SK-N-SH treated with all-trans-retinoic acid at 6 μM for 48 hours (cell line): ENCODE results near the gene CLPSL1.
"Not testable (repeated sequence)": the region's sequence is repeated elsewhere in the genome, so short reads cannot be mapped to it uniquely, and the experiment has no call there.

Source experiments
- ATAC-seq: fragments of 200-7000 bp; cut with Tn5 transposase; 3 replicates; pipeline ENCODE4 v1.9.1; 2020; ENCODE audit warnings: mild to moderate bottlenecking, moderate library complexity
- ARNTL ChIP-seq: fragments of 450-650 bp; formaldehyde crosslinking; IDR thresholded peaks from 2 replicates; pipeline ENCODE4 v1.5.0; 2020; ENCODE audit warnings: low read depth, mild to moderate bottlenecking, moderate library complexity, borderline replicate concordance
- BACH2 ChIP-seq: fragments of 250-450 bp; sonication (Bioruptor Pico); IDR thresholded peaks from 2 replicates; pipeline ENCODE4 v1.9.0; 2021; ENCODE audit warnings: mild to moderate bottlenecking, borderline replicate concordance
- ESRRG ChIP-seq: fragments of 250-450 bp; sonication (Bioruptor Pico); IDR thresholded peaks from 2 replicates; pipeline ENCODE4 v1.6.1; 2021; ENCODE audit warnings: mild to moderate bottlenecking
- GLIS3 ChIP-seq: fragments of 250-450 bp; sonication (Bioruptor Pico); IDR thresholded peaks from 2 replicates; pipeline ENCODE4 v1.5.0; 2020; ENCODE audit warnings: mild to moderate bottlenecking, moderate library complexity
- ISL1 ChIP-seq: fragments of 250-450 bp; sonication (Bioruptor Pico); IDR thresholded peaks from 2 replicates; pipeline ENCODE4 v2.1.2; 2022; ENCODE audit warnings: mild to moderate bottlenecking, moderate library complexity
- OSR1 ChIP-seq: fragments of 250-450 bp; sonication (Bioruptor Pico); IDR thresholded peaks from 2 replicates; pipeline ENCODE4 v1.8.0; 2022; ENCODE audit warnings: moderate library complexity, mild to moderate bottlenecking, inconsistent platforms
- PPARA ChIP-seq: fragments of 250-450 bp; sonication (Bioruptor Pico); IDR thresholded peaks from 2 replicates; pipeline ENCODE4 v1.5.0; 2020; ENCODE audit warnings: mild to moderate bottlenecking, borderline replicate concordance
- RARB ChIP-seq: fragments of 250-450 bp; sonication (Bioruptor Pico); IDR thresholded peaks from 2 replicates; pipeline ENCODE4 v1.8.0; 2021; ENCODE audit warnings: mild to moderate bottlenecking, moderate library complexity
- SNAI2 ChIP-seq: fragments of 250-450 bp; sonication (Bioruptor Pico); IDR thresholded peaks from 2 replicates; pipeline ENCODE4 v1.5.0; 2020; ENCODE audit warnings: mild to moderate bottlenecking, moderate library complexity
- TCF4 ChIP-seq: fragments of 250-450 bp; sonication (Bioruptor Pico); IDR thresholded peaks from 2 replicates; pipeline ENCODE4 v1.8.0; 2021; ENCODE audit warnings: mild to moderate bottlenecking, moderate library complexity, borderline replicate concordance
- TOX ChIP-seq: fragments of 250-450 bp; sonication (Bioruptor Pico); IDR thresholded peaks from 2 replicates; pipeline ENCODE4 v1.8.0; 2021; ENCODE audit warnings: mild to moderate bottlenecking, moderate library complexity, borderline replicate concordance
- ZC3H10 ChIP-seq: fragments of 250-450 bp; sonication (Bioruptor Pico); IDR thresholded peaks from 2 replicates; pipeline ENCODE4 v1.5.1; 2021; ENCODE audit warnings: mild to moderate bottlenecking, moderate library complexity
- ZFP3 ChIP-seq: fragments of 250-450 bp; sonication (Bioruptor Pico); IDR thresholded peaks from 2 replicates; pipeline ENCODE4 v1.5.0; 2020; ENCODE audit warnings: mild to moderate bottlenecking, moderate library complexity
- ZFP30 ChIP-seq: fragments of 450-650 bp; formaldehyde crosslinking; IDR thresholded peaks from 2 replicates; pipeline ENCODE4 v1.5.0; 2022; ENCODE audit warnings: mild to moderate bottlenecking, moderate library complexity
- ZNF565 ChIP-seq: fragments of 450-650 bp; formaldehyde crosslinking; conservative IDR thresholded peaks from 2 replicates; pipeline ENCODE4 v1.5.0; 2020; ENCODE audit warnings: low read depth, mild to moderate bottlenecking, moderate library complexity
- ZNF8 ChIP-seq: fragments of 450-650 bp; formaldehyde crosslinking; IDR thresholded peaks from 2 replicates; pipeline ENCODE4 v1.5.0; 2020; ENCODE audit warnings: mild to moderate bottlenecking, moderate library complexity
- TF ChIP-seq, protein P1 (sequence below): fragments of 250-450 bp; sonication (Bioruptor Pico); IDR thresholded peaks from 2 replicates; pipeline ENCODE4 v1.8.0; 2021; ENCODE audit warnings: low read depth, mild to moderate bottlenecking, moderate library complexity, borderline replicate concordance
- TF ChIP-seq, protein P2 (sequence below): fragments of 250-450 bp; sonication (Bioruptor Pico); IDR thresholded peaks from 2 replicates; pipeline ENCODE4 v1.5.0; 2020; ENCODE audit warnings: mild to moderate bottlenecking, moderate library complexity
- TF ChIP-seq, protein P3 (sequence below): fragments of 250-450 bp; sonication (Bioruptor Pico); IDR thresholded peaks from 2 replicates; pipeline ENCODE4 v1.5.1; 2020; ENCODE audit warnings: low read depth, mild to moderate bottlenecking, moderate library complexity
- TF ChIP-seq, protein P4 (sequence below): fragments of 250-450 bp; sonication (Bioruptor Pico); IDR thresholded peaks from 2 replicates; pipeline ENCODE4 v1.8.0; 2020; ENCODE audit warnings: mild to moderate bottlenecking, moderate library complexity, borderline replicate concordance
- TF ChIP-seq, protein P5 (sequence below): fragments of 250-450 bp; sonication (Bioruptor Pico); IDR thresholded peaks from 2 replicates; pipeline ENCODE4 v1.5.1; 2021; ENCODE audit warnings: mild to moderate bottlenecking, moderate library complexity

CLPSL1 gene

DNA sequence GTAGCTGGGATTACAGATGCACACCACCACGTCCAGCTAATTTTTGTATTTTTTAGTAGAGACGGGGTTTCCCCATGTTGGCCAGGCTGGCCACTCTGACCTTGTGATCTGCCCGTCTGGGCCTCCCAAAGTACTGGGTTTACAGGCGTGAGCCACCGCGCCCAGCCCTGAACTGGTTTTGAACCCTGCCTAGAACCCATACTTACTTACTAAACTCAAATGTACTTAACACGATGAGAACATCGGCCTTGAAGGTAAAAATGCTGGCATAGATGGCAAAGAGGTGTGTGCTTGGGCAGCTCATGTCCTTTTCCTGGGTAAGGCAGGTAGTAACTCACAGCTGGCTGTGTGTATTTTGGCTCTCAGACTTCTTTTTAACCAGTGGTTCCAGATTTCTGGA lies 47.2 kb upstream of the CLPSL1 start (continued):
- TF ChIP-seq, protein P1, sequence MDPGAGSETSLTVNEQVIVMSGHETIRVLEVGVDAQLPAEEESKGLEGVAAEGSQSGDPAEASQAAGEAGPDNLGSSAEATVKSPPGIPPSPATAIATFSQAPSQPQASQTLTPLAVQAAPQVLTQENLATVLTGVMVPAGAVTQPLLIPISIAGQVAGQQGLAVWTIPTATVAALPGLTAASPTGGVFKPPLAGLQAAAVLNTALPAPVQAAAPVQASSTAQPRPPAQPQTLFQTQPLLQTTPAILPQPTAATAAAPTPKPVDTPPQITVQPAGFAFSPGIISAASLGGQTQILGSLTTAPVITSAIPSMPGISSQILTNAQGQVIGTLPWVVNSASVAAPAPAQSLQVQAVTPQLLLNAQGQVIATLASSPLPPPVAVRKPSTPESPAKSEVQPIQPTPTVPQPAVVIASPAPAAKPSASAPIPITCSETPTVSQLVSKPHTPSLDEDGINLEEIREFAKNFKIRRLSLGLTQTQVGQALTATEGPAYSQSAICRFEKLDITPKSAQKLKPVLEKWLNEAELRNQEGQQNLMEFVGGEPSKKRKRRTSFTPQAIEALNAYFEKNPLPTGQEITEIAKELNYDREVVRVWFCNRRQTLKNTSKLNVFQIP: no peak
- TF ChIP-seq GLIS3 (CRISPR knock-in tag) (no peak), SNAI2 (no peak), RARB (CRISPR knock-in tag) (no peak), ARNTL (CRISPR knock-in tag) (no peak)

DNA sequence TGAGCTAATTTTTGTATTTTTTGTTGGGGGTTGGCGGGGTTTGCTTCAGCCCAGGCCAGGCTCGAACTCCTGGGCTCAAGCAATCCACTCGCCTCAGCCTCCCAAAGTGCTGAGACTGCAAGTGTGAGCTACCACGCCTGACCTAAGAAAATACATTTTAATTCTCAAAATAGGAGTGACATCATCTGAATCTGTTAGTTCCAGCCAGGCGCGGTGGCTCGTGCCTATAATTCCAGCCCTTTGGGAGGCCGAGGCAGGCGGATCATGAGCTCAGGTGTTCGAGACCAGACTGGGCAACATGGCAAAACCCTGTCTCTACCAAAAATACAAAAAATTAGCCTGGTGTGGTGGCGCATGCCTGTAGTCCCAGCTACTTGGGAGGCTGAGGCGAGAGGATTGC lies 46.5 kb upstream of the CLPSL1 start:
- not testable (repeated sequence) for ATAC-seq

DNA sequence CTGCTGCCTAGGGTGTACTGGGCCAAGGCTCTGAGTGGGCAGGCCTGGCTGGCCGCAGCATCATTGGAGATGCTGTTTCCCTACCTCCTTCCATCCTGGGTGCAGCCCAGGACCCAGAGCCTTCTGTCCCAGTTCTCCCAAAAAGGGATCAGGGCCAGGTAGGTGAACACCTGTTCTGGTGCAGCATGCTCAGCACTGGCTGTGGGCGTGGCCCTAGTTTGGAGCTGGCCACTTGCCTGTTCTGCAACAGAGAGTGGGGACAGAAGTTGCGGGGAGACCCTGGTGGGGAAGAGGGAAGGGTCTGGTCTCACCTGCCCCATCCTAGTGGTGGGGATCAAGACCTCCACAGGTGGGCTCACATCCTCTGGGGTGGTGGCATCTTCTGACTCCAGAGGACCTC lies 45.4 kb upstream of the CLPSL1 start:
- TF ChIP-seq ZFP30 (CRISPR knock-in tag) (no peak), BACH2 (no peak), ZNF565 (CRISPR knock-in tag) (no peak), OSR1 (CRISPR knock-in tag) (no peak), ZNF8 (CRISPR knock-in tag) (no peak), PPARA (CRISPR knock-in tag) (no peak), ESRRG (CRISPR knock-in tag) (no peak), ZFP3 (CRISPR knock-in tag) (no peak), RARB (CRISPR knock-in tag) (no peak), TOX (no peak), ARNTL (CRISPR knock-in tag) (no peak), ZC3H10 (CRISPR knock-in tag) (no peak), ISL1 (CRISPR knock-in tag) (no peak), TCF4 (CRISPR knock-in tag) (no peak)
- TF ChIP-seq, protein P2, sequence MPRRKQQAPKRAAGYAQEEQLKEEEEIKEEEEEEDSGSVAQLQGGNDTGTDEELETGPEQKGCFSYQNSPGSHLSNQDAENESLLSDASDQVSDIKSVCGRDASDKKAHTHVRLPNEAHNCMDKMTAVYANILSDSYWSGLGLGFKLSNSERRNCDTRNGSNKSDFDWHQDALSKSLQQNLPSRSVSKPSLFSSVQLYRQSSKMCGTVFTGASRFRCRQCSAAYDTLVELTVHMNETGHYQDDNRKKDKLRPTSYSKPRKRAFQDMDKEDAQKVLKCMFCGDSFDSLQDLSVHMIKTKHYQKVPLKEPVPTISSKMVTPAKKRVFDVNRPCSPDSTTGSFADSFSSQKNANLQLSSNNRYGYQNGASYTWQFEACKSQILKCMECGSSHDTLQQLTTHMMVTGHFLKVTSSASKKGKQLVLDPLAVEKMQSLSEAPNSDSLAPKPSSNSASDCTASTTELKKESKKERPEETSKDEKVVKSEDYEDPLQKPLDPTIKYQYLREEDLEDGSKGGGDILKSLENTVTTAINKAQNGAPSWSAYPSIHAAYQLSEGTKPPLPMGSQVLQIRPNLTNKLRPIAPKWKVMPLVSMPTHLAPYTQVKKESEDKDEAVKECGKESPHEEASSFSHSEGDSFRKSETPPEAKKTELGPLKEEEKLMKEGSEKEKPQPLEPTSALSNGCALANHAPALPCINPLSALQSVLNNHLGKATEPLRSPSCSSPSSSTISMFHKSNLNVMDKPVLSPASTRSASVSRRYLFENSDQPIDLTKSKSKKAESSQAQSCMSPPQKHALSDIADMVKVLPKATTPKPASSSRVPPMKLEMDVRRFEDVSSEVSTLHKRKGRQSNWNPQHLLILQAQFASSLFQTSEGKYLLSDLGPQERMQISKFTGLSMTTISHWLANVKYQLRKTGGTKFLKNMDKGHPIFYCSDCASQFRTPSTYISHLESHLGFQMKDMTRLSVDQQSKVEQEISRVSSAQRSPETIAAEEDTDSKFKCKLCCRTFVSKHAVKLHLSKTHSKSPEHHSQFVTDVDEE (CRISPR knock-in tag): no peak
- TF ChIP-seq, protein P3, sequence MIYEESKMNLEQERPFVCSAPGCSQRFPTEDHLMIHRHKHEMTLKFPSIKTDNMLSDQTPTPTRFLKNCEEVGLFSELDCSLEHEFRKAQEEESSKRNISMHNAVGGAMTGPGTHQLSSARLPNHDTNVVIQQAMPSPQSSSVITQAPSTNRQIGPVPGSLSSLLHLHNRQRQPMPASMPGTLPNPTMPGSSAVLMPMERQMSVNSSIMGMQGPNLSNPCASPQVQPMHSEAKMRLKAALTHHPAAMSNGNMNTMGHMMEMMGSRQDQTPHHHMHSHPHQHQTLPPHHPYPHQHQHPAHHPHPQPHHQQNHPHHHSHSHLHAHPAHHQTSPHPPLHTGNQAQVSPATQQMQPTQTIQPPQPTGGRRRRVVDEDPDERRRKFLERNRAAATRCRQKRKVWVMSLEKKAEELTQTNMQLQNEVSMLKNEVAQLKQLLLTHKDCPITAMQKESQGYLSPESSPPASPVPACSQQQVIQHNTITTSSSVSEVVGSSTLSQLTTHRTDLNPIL: no peak
- TF ChIP-seq, protein P4, sequence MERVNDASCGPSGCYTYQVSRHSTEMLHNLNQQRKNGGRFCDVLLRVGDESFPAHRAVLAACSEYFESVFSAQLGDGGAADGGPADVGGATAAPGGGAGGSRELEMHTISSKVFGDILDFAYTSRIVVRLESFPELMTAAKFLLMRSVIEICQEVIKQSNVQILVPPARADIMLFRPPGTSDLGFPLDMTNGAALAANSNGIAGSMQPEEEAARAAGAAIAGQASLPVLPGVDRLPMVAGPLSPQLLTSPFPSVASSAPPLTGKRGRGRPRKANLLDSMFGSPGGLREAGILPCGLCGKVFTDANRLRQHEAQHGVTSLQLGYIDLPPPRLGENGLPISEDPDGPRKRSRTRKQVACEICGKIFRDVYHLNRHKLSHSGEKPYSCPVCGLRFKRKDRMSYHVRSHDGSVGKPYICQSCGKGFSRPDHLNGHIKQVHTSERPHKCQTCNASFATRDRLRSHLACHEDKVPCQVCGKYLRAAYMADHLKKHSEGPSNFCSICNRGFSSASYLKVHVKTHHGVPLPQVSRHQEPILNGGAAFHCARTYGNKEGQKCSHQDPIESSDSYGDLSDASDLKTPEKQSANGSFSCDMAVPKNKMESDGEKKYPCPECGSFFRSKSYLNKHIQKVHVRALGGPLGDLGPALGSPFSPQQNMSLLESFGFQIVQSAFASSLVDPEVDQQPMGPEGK (CRISPR knock-in tag): no peak
- TF ChIP-seq, protein P1: no peak
- TF ChIP-seq, protein P5, sequence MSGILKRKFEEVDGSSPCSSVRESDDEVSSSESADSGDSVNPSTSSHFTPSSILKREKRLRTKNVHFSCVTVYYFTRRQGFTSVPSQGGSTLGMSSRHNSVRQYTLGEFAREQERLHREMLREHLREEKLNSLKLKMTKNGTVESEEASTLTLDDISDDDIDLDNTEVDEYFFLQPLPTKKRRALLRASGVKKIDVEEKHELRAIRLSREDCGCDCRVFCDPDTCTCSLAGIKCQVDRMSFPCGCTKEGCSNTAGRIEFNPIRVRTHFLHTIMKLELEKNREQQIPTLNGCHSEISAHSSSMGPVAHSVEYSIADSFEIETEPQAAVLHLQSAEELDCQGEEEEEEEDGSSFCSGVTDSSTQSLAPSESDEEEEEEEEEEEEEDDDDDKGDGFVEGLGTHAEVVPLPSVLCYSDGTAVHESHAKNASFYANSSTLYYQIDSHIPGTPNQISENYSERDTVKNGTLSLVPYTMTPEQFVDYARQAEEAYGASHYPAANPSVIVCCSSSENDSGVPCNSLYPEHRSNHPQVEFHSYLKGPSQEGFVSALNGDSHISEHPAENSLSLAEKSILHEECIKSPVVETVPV (CRISPR knock-in tag): no peak
- ATAC-seq: no peak
